Mesenchymal stem cell (in vitro differentiated cells and primary cell): Measurements from ENCODE around the gene RAD51B.

ENCODE experiments used
- DNase-seq: peaks from one replicate; pipeline ENCODE4 v3.0.0-alpha.2; 2013
- H2AFZ ChIP-seq: one replicate; pipeline ENCODE4 v1.6.1; 2013; ENCODE audit warnings: low read depth, mild to moderate bottlenecking, control low read depth, inconsistent platforms, low read length, moderate library complexity
- H2AK5ac ChIP-seq: 2 replicates; pipeline ENCODE4 v1.6.1; 2013; ENCODE audit warnings: low read length, moderate library complexity, mild to moderate bottlenecking, inconsistent platforms; ENCODE audit not compliant: severe bottlenecking
- H2BK120ac ChIP-seq: one replicate; pipeline ENCODE4 v1.6.1; 2013; ENCODE audit warnings: low read depth, mild to moderate bottlenecking, inconsistent platforms, low read length, moderate library complexity
- H2BK12ac ChIP-seq, 2 experiments: one replicate each; pipeline ENCODE4 v1.6.1; 2013; ENCODE audit warnings: inconsistent platforms in 2 of 2, low read length in 2 of 2, mild to moderate bottlenecking in 2 of 2, moderate library complexity in 2 of 2, control low read depth in 1 of 2
- H2BK15ac ChIP-seq: one replicate; pipeline ENCODE4 v1.6.1; 2013; ENCODE audit warnings: mild to moderate bottlenecking, low read depth, inconsistent platforms; ENCODE audit not compliant: poor library complexity, severe bottlenecking
- H2BK5ac ChIP-seq: 2 replicates; pipeline ENCODE4 v1.6.1; 2013; ENCODE audit warnings: low read depth, mild to moderate bottlenecking, low read length, control low read depth, inconsistent platforms; ENCODE audit not compliant: poor library complexity, severe bottlenecking
- H3K14ac ChIP-seq, 2 experiments: one replicate each; pipeline ENCODE4 v1.6.1; 2013; ENCODE audit warnings: inconsistent platforms in 2 of 2, low read length in 2 of 2, control low read depth in 1 of 2, mild to moderate bottlenecking in 1 of 2, moderate library complexity in 1 of 2
- H3K18ac ChIP-seq, 2 experiments: one replicate each; pipeline ENCODE4 v1.6.1; 2013; ENCODE audit warnings: inconsistent platforms in 2 of 2, low read length in 2 of 2, control low read depth in 1 of 2, low read depth in 1 of 2, mild to moderate bottlenecking in 1 of 2
- H3K23ac ChIP-seq, 2 experiments: one replicate each; pipeline ENCODE4 v1.6.1; 2013; ENCODE audit warnings: inconsistent platforms in 2 of 2, low read length in 2 of 2, mild to moderate bottlenecking in 2 of 2, moderate library complexity in 2 of 2, control low read depth in 1 of 2
- H3K27ac ChIP-seq: 2 replicates; pipeline ENCODE4 v1.5.1; 2013; ENCODE audit warnings: mild to moderate bottlenecking, moderate library complexity, low read length, control low read depth, inconsistent platforms; ENCODE audit not compliant: poor library complexity, severe bottlenecking
- H3K27me3 ChIP-seq, 2 experiments: 2 replicates each; pipeline versions ENCODE4 v1.6.1 to v1.7.0; 2013; ENCODE audit warnings: low read length in 2 of 2, mild to moderate bottlenecking in 2 of 2, moderate library complexity in 2 of 2, control low read depth in 1 of 2, inconsistent platforms in 1 of 2; ENCODE audit not compliant: control insufficient read depth in 1 of 2, insufficient read depth in 1 of 2
- H3K36me3 ChIP-seq, 2 experiments: 2 replicates each; pipeline versions ENCODE4 v1.6.1 to v1.7.0; 2013; ENCODE audit warnings: low read length in 2 of 2, control low read depth in 1 of 2, inconsistent platforms in 1 of 2, low read depth in 1 of 2, mild to moderate bottlenecking in 1 of 2; ENCODE audit not compliant: insufficient read depth in 2 of 2, control insufficient read depth in 1 of 2
- H3K4ac ChIP-seq, 2 experiments: one replicate each; pipeline ENCODE4 v1.6.1; 2013; ENCODE audit warnings: inconsistent platforms in 2 of 2, low read length in 2 of 2, mild to moderate bottlenecking in 2 of 2, moderate library complexity in 2 of 2, control low read depth in 1 of 2, low read depth in 1 of 2
- H3K4me1 ChIP-seq: 2 replicates; pipeline ENCODE4 v1.6.1; 2013; ENCODE audit warnings: low read depth, low read length, control low read depth; ENCODE audit not compliant: control insufficient read depth, insufficient read depth
- H3K4me2 ChIP-seq: 2 replicates; pipeline ENCODE4 v1.6.1; 2013; ENCODE audit warnings: low read length, mild to moderate bottlenecking, inconsistent platforms; ENCODE audit not compliant: poor library complexity, severe bottlenecking
- H3K4me3 ChIP-seq, 2 experiments: 2 replicates each; pipeline versions ENCODE4 v1.5.1 to v1.7.0; 2013; ENCODE audit warnings: low read length in 2 of 2, mild to moderate bottlenecking in 2 of 2, control low read depth in 1 of 2, low read depth in 1 of 2; ENCODE audit not compliant: insufficient read depth in 1 of 2
- H3K79me1 ChIP-seq: replicated peaks from 2 replicates; pipeline ENCODE4 v1.6.1; 2013; ENCODE audit warnings: mild to moderate bottlenecking, control low read depth, low read length, inconsistent platforms; ENCODE audit not compliant: poor library complexity, severe bottlenecking
- H3K9ac ChIP-seq: 2 replicates; pipeline ENCODE4 v1.7.0; 2013; ENCODE audit warnings: mild to moderate bottlenecking, low read length, moderate library complexity
- H3K9me3 ChIP-seq: 2 replicates; pipeline ENCODE4 v1.7.0; 2013; ENCODE audit warnings: mild to moderate bottlenecking, low read length; ENCODE audit not compliant: control insufficient read depth
- H4K8ac ChIP-seq: one replicate; pipeline ENCODE4 v1.6.1; 2013; ENCODE audit warnings: inconsistent platforms, mild to moderate bottlenecking, low read length, moderate library complexity
- H4K91ac ChIP-seq: one replicate; pipeline ENCODE4 v1.6.1; 2013; ENCODE audit warnings: mild to moderate bottlenecking, low read length, inconsistent platforms
- WGBS: methylation state at CpG from one replicate; pipeline ENCODE4 v1.1.7; 2013; ENCODE audit warnings: mixed read lengths; 5-methylcytosine and 5-hydroxymethylcytosine counted together

The RAD51B gene

DNA sequence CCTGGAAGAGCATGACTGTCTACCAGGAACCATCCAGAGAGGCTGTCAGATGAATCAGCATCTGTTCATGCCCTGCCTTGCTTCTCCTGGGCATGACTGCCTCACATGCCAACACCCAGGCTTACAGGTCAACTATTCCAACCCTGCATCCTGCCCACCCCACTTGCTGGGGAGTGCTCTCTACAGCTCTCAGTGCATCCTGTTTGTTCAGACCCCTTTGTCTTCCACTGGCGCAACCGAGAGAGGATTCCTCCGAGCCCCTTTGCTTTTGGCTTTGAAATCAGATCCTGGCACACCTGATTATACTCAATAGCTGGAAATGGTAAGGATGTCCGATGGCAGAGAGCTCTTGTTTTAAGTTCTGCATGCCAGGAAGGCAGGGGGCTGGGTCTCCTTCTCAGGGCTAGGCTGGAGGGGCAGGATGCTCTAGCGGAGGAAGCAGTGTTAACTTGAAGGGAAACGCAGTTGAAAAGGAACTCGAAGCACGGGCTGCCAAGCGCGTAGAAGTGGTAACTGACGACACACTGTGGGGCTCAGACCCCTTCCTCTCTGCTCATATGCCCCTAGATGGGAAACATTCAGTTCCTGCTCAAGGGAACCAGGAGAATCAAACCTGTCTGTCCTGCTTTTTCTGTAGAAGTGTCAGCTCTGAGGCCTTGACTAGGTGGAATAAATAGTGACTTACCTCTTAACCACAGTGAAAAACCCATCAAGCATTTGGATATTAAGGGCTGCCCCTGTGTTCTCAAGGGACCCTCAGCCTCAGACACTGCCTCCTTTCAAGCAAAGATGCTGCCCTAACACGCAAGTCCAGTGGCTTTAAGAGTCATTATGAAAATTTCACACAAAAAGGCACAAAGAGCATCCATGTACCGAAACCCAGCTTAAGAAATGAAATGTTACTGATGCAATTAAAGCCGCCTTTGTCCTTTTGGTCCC is 675.8 kb downstream of the RAD51B start:
- Histone ChIP-seq H3K4me3 (no peak overlapping the region), H2BK120ac (no peak overlapping the region), H3K4me2 (no peak overlapping the region), H3K4ac (peak overlapping the region in 1 of 2 experiments; percentile 18), H3K9me3 (no peaks in the 10 kb centered on the region), H3K18ac (peak overlapping the region in 1 of 2 experiments; percentile 13), H2AK5ac (no peak overlapping the region), H3K27ac (no peak overlapping the region), H2BK5ac (no peak overlapping the region), H2BK15ac (no peak overlapping the region), H2BK12ac (peak overlapping the region; percentile 12 to 79), H3K14ac (no peak overlapping the region), H3K79me1 (no peaks in the 10 kb centered on the region), H4K91ac (peak overlapping the region; percentile 64), H3K27me3 (no peaks in the 10 kb centered on the region), H3K4me1 (peaks cover 2% of the 10 kb centered on the region), H2AFZ (no peak overlapping the region), H4K8ac (peak overlapping the region; percentile 19), H3K36me3 (no peaks in the 10 kb centered on the region), H3K9ac (no peak overlapping the region), H3K23ac (no peak overlapping the region)
- no peak for DNase-seq
- WGBS: 93% methylated on average over 14 of the region's 14 CpGs

GRCh38 chr14:68497011-68497410 is 677.4 kb downstream of the RAD51B start:
- no peak overlapping the region for H2BK12ac ChIP-seq

GRCh38 chr14:68499451-68499850 is 679.9 kb downstream of the RAD51B start:
- 94% methylated on average over 6 of the region's 6 CpGs for WGBS
- H2BK120ac ChIP-seq: no peak overlapping the region
- peak overlapping the region in 1 of 2 experiments; percentile 4 for H3K4ac ChIP-seq
- peak overlapping the region in 1 of 2 experiments; percentile 11 for H3K18ac ChIP-seq
- H3K9ac ChIP-seq: no peak overlapping the region
- no peaks in the 10 kb centered on the region for H3K27me3 ChIP-seq
- no peaks in the 10 kb centered on the region for H3K36me3 ChIP-seq
- no peak overlapping the region for H3K23ac ChIP-seq
- peaks cover 5% of the 10 kb centered on the region for H3K4me1 ChIP-seq
- H3K14ac ChIP-seq: no peak overlapping the region
- no peak for DNase-seq
- H3K27ac ChIP-seq: no peak overlapping the region
- H3K9me3 ChIP-seq: no peaks in the 10 kb centered on the region
- peak overlapping the region in 1 of 2 experiments; percentile 23 for H2BK12ac ChIP-seq
- H2BK5ac ChIP-seq: no peak overlapping the region
- no peak overlapping the region for H4K8ac ChIP-seq
- no peak overlapping the region for H2AK5ac ChIP-seq
- no peaks in the 10 kb centered on the region for H3K79me1 ChIP-seq
- H2BK15ac ChIP-seq: no peak overlapping the region
- no peak overlapping the region for H3K4me3 ChIP-seq
- no peak overlapping the region for H2AFZ ChIP-seq
- no peak overlapping the region for H4K91ac ChIP-seq
- no peak overlapping the region for H3K4me2 ChIP-seq

More at GRCh38 chr14:68497011-68497410, 677.4 kb downstream of the RAD51B start:
- Histone ChIP-seq H3K9me3 (no peaks in the 10 kb centered on the region), H3K4me3 (no peak overlapping the region), H3K36me3 (no peaks in the 10 kb centered on the region), H3K79me1 (no peaks in the 10 kb centered on the region), H4K91ac (no peak overlapping the region), H2AK5ac (no peak overlapping the region), H2BK5ac (no peak overlapping the region), H2BK120ac (no peak overlapping the region), H2AFZ (no peak overlapping the region), H3K4ac (no peak overlapping the region), H3K27me3 (no peaks in the 10 kb centered on the region), H3K23ac (no peak overlapping the region), H4K8ac (no peak overlapping the region), H3K18ac (no peak overlapping the region), H3K4me1 (peaks cover 5% of the 10 kb centered on the region), H2BK15ac (no peak overlapping the region), H3K14ac (no peak overlapping the region), H3K4me2 (no peak overlapping the region), H3K9ac (no peak overlapping the region), H3K27ac (no peak overlapping the region)
- 96% methylated on average over 2 of the region's 2 CpGs for WGBS
- DNase-seq: no peak

GRCh38 chr14:68501171-68501570 is 681.6 kb downstream of the RAD51B start:
- Histone ChIP-seq H4K91ac (no peak overlapping the region), H3K4me1 (peaks cover 6% of the 10 kb centered on the region), H3K4me3 (no peak overlapping the region), H3K4ac (no peak overlapping the region), H3K27me3 (no peaks in the 10 kb centered on the region), H3K18ac (no peak overlapping the region), H2BK12ac (peak overlapping the region in 1 of 2 experiments; percentile 16), H3K27ac (no peak overlapping the region), H3K23ac (no peak overlapping the region), H3K9ac (no peak overlapping the region), H4K8ac (peak overlapping the region; percentile 19), H2AFZ (no peak overlapping the region), H2BK5ac (no peak overlapping the region), H3K9me3 (no peaks in the 10 kb centered on the region), H3K4me2 (no peak overlapping the region), H3K79me1 (no peaks in the 10 kb centered on the region), H3K36me3 (no peaks in the 10 kb centered on the region), H2BK120ac (no peak overlapping the region), H2BK15ac (peak overlapping the region; percentile 75), H3K14ac (no peak overlapping the region), H2AK5ac (no peak overlapping the region)
- WGBS: 98% methylated on average over 3 of the region's 3 CpGs
- DNase-seq: no peak
